ENCODE results near the gene MARCO.

GRCh38 chr2:119012345-119013301 is 70.6 kb downstream of the MARCO start:
- TF ChIP-seq, protein P1, sequence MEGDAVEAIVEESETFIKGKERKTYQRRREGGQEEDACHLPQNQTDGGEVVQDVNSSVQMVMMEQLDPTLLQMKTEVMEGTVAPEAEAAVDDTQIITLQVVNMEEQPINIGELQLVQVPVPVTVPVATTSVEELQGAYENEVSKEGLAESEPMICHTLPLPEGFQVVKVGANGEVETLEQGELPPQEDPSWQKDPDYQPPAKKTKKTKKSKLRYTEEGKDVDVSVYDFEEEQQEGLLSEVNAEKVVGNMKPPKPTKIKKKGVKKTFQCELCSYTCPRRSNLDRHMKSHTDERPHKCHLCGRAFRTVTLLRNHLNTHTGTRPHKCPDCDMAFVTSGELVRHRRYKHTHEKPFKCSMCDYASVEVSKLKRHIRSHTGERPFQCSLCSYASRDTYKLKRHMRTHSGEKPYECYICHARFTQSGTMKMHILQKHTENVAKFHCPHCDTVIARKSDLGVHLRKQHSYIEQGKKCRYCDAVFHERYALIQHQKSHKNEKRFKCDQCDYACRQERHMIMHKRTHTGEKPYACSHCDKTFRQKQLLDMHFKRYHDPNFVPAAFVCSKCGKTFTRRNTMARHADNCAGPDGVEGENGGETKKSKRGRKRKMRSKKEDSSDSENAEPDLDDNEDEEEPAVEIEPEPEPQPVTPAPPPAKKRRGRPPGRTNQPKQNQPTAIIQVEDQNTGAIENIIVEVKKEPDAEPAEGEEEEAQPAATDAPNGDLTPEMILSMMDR (IDR thresholded peaks at IDR 0.05; ENCODE audit: poor library complexity, severe bottlenecking) = no peak
- TF ChIP-seq SMC3 (conservative IDR thresholded peaks at IDR 0.05; ENCODE audit: poor library complexity) = no peak
- no peak for TF ChIP-seq EZH2 (IDR thresholded peaks at IDR 0.05; ENCODE audit: borderline replicate concordance, insufficient read depth, low read length, poor library complexity, severe bottlenecking)
- TF ChIP-seq POLR2AphosphoS5 (IDR thresholded peaks at IDR 0.05) = no peak

Data from neural cell (in vitro differentiated cells).